Measurements from ENCODE around the gene ASPSCR1.

- TF ChIP-seq, protein P1, sequence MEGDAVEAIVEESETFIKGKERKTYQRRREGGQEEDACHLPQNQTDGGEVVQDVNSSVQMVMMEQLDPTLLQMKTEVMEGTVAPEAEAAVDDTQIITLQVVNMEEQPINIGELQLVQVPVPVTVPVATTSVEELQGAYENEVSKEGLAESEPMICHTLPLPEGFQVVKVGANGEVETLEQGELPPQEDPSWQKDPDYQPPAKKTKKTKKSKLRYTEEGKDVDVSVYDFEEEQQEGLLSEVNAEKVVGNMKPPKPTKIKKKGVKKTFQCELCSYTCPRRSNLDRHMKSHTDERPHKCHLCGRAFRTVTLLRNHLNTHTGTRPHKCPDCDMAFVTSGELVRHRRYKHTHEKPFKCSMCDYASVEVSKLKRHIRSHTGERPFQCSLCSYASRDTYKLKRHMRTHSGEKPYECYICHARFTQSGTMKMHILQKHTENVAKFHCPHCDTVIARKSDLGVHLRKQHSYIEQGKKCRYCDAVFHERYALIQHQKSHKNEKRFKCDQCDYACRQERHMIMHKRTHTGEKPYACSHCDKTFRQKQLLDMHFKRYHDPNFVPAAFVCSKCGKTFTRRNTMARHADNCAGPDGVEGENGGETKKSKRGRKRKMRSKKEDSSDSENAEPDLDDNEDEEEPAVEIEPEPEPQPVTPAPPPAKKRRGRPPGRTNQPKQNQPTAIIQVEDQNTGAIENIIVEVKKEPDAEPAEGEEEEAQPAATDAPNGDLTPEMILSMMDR (IDR thresholded peaks at IDR 0.05 in 4 of 5, conservative IDR thresholded peaks at IDR 0.05 in 1 of 5): no peak
- TF ChIP-seq POLR2A (IDR thresholded peaks at IDR 0.05): no peak
Measured at GRCh38 chr17:81939218-81939617, 38.2 kb upstream of the ASPSCR1 start.
